ENCODE results near the gene XK. TPM values are rescaled to one million over a fixed set of nuclear protein-coding genes. Genes with fewer than 3 reads are reported as not detected.

The XK gene
- total RNA-seq, 1 donor from 2014 or later = 0.26 TPM

DNA sequence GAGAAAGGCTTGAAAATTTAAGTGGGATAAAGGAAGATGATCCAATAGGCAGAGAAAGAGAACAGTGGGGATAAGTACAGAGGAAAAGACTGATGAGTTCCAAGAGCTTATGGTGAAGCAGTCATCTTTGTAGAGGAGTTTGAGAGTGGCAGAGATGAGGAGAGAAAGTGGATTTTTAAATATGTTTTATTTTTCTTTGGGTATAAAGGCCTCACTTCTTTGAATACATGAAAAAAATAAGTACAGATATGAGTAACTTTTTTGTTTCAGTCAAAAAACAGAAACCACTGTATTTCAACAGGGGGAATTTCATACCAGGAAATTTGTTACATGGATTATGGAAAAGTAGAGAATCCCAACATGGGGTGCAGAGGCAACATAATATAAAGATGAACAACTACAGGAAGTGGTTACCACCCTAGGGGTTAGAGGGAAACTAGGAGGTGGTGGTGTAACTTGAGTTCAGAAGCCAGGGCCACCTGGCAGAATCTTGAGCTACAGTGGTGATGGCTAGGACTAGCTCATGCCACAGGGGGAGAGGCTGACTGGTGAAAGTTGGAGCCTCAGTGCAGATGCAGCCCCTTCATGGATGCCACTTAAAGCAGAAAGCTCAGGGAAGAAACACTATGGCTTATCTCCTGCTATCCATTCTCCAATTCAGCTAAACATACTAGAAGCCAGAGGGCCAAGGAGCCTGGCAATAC is 90.8 kb downstream of the XK start:
- DNase-seq (ENCODE audit: low read depth) = no peak
- no peaks in the 10 kb centered on the region for H3K27me3 ChIP-seq (ENCODE audit: control insufficient read depth, insufficient read depth, low read length)
- no peak for FAIRE-seq
- TF ChIP-seq, protein P1, sequence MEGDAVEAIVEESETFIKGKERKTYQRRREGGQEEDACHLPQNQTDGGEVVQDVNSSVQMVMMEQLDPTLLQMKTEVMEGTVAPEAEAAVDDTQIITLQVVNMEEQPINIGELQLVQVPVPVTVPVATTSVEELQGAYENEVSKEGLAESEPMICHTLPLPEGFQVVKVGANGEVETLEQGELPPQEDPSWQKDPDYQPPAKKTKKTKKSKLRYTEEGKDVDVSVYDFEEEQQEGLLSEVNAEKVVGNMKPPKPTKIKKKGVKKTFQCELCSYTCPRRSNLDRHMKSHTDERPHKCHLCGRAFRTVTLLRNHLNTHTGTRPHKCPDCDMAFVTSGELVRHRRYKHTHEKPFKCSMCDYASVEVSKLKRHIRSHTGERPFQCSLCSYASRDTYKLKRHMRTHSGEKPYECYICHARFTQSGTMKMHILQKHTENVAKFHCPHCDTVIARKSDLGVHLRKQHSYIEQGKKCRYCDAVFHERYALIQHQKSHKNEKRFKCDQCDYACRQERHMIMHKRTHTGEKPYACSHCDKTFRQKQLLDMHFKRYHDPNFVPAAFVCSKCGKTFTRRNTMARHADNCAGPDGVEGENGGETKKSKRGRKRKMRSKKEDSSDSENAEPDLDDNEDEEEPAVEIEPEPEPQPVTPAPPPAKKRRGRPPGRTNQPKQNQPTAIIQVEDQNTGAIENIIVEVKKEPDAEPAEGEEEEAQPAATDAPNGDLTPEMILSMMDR (IDR thresholded peaks at IDR 0.05; ENCODE audit: insufficient read depth, low read length, severe bottlenecking) = no peak
- no peak overlapping the region for H3K4me3 ChIP-seq (ENCODE audit: low read depth, low read length)
- no peaks in the 10 kb centered on the region for H3K36me3 ChIP-seq (ENCODE audit: control insufficient read depth, insufficient read depth, low read length)

- DNase-seq (ENCODE audit: low read depth) = no peak
- TF ChIP-seq, protein P1 (IDR thresholded peaks at IDR 0.05; ENCODE audit: insufficient read depth, low read length, severe bottlenecking) = no peak
- Histone ChIP-seq H3K4me3 (ENCODE audit: low read depth, low read length) (no peak overlapping the region), H3K27me3 (ENCODE audit: control insufficient read depth, insufficient read depth, low read length) (no peaks in the 10 kb centered on the region), H3K36me3 (ENCODE audit: control insufficient read depth, insufficient read depth, low read length) (no peaks in the 10 kb centered on the region)
- FAIRE-seq = no peak
Observed at GRCh38 chrX:37776987-37777325, 91.4 kb downstream of the XK start.

- Histone ChIP-seq H3K27me3 (ENCODE audit: control insufficient read depth, insufficient read depth, low read length) (no peaks in the 10 kb centered on the region), H3K36me3 (ENCODE audit: control insufficient read depth, insufficient read depth, low read length) (no peaks in the 10 kb centered on the region), H3K4me3 (ENCODE audit: low read depth, low read length) (no peak within 1 kb of the TSS)
- DNase-seq (ENCODE audit: low read depth) (no peak), FAIRE-seq (no peak)
- TF ChIP-seq, protein P1 (IDR thresholded peaks at IDR 0.05; ENCODE audit: insufficient read depth, low read length, severe bottlenecking) = no peak
Observed at GRCh38 chrX:37779857-37780256, 94.3 kb downstream of the XK start, which contains the start of gene CYBB. Gene CYBB (plus strand): TSS chrX:37780059. CDS start chrX:37780078, 19 bp downstream.

- no peak overlapping the region for H3K4me3 ChIP-seq (ENCODE audit: low read depth, low read length)
- TF ChIP-seq, protein P1 (IDR thresholded peaks at IDR 0.05; ENCODE audit: insufficient read depth, low read length, severe bottlenecking) = no peak
- no peaks in the 10 kb centered on the region for H3K27me3 ChIP-seq (ENCODE audit: control insufficient read depth, insufficient read depth, low read length)
- FAIRE-seq (no peak), DNase-seq (ENCODE audit: low read depth) (no peak)
- H3K36me3 ChIP-seq (ENCODE audit: control insufficient read depth, insufficient read depth, low read length) = no peaks in the 10 kb centered on the region
Observed at GRCh38 chrX:37781081-37781480, 95.5 kb downstream of the XK start.

Other genes starting within 250 kb of the XK start
- gene LANCL3, start 114.1 kb upstream of the XK start, total RNA-seq = 0.26 TPM in 2 replicates
- not detected in 2 replicates for gene CYBB, start 94.3 kb downstream of the XK start, total RNA-seq
- gene DYNLT3, start 161.8 kb downstream of the XK start, total RNA-seq = 38.7 and 93.2 TPM in 2 replicates

All from bronchial epithelial cell (primary cell).